SH-SY5Y (cell line): ENCODE results near the gene CFL1.

Experiments
- GATA2 ChIP-seq: IDR thresholded peaks from 2 replicates; pipeline ENCODE4 v1.6.1; 2011; ENCODE audit warnings: mild to moderate bottlenecking, low read depth, low read length
- GATA3 ChIP-seq: IDR thresholded peaks from 2 replicates; pipeline ENCODE4 v1.6.1; 2011; ENCODE audit warnings: low read depth, mild to moderate bottlenecking, low read length, moderate library complexity

DNA sequence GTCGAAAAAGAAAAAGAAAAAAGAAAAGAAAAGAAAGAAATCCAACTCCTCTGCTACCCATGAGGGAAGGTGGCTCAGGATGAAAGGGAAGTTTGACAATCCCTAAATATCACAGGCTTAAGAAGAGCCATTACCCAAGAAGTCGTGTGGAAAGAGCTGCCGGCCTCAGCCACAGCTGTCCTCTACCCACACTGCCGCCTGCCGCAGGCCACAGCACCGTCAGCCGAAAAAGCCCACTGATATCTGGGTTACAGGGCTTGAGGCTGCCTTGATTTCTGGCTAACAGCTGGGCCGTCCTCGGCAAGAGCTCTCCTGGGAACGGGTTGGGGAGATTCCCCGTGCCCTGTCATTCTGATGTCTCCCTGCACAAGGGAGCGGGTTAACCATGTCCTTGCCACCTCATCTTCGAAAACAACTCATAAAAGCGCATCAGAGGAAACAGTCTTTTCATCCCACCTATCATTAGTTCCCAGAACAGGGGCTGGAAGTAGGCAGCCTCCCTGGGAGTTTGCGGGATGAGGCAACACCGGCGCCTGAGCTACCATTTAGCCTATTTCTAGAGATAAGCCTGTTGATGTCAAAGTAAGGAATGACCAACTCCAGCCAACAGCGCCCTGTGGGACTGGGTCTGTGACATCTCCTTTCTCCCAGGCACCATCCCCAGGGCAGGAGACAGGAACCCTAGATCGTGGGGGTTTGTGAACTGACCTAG lies 46.1 kb downstream of the CFL1 start:
- TF ChIP-seq GATA3 (no peak), GATA2 (no peak)
